ENCODE results near the gene SART1.

- TF ChIP-seq CTCF (IDR thresholded peaks at IDR 0.05; ENCODE audit: poor library complexity, severe bottlenecking) (no peak), EZH2 (IDR thresholded peaks at IDR 0.05; ENCODE audit: borderline replicate concordance, insufficient read depth, low read length, poor library complexity, severe bottlenecking) (no peak), REST (IDR thresholded peaks at IDR 0.05; ENCODE audit: borderline replicate concordance) (no peak), POLR2AphosphoS5 (IDR thresholded peaks at IDR 0.05) (no peak), TAF1 (IDR thresholded peaks at IDR 0.05; ENCODE audit: low read depth) (no peak)
Observed at GRCh38 chr11:65934014-65934413, 27.5 kb upstream of the SART1 start.
